ENCODE results near the gene MMP3. TPM values are rescaled to one million over a fixed set of nuclear protein-coding genes. Genes with fewer than 3 reads are reported as not detected.

MMP3 gene
- total RNA-seq: not detected
- polyA plus RNA-seq: not detected

DNA sequence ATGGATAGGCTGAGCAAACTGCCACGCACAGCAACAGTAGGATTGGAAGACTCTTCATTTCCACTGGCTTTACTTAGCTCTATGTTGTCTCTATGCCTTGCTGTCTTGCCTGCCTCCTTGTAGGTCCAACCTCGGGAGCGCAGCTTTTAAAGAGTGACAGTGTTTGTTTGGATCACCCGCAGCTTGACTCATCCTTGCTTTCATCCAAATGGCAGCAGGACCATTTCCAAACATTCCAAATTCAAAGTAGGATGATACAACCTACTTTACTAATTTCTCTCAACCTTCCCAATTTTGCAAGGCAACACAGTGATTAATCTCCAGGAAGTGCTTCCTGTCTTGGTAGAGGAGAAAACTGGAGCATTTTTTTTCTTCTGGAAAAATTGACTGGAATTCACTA is at the start of gene MMP3:
MMP3 (minus strand) TSS at position 121 of the 400 bp plus-strand sequence; CDS start at position 58, 63 bp downstream.
- Mint-ChIP-seq H3K4me3 (no peak within 1 kb of the TSS), H3K27ac (no peak within 1 kb of the TSS), H3K9me3 (peaks cover 0 to 2% (median 0%) of the 10 kb centered on the region in 8 donors), H3K36me3 (no peaks in the 10 kb centered on the region), H3K27me3 (peaks cover 2 to 7% of the 10 kb centered on the region in 2 donors), H3K4me1 (no peaks in the 10 kb centered on the region)
- no peaks in the 10 kb centered on the region for H3K9me3 ChIP-seq (ENCODE audit: control insufficient read depth in 1 of 2, low read length in 2 of 2)
- H3K4me3 ChIP-seq (ENCODE audit: low read length in 2 of 2): no peak within 1 kb of the TSS
- intact Hi-C loops (cut with micrococcal nuclease): no loop called here
- H3K36me3 ChIP-seq (ENCODE audit: insufficient read depth, low read length): no peaks in the 10 kb centered on the region
- H3K4me1 ChIP-seq (ENCODE audit: insufficient read depth, low read length): no peaks in the 10 kb centered on the region
- no peaks in the 10 kb centered on the region for H3K27me3 ChIP-seq (ENCODE audit: insufficient read depth, low read length)
- H3K27ac ChIP-seq (ENCODE audit: low read depth, low read length): no peak within 1 kb of the TSS
- CTCF ChIA-PET (ENCODE audit: partially characterized antibody): no interaction called here
- no peak for DNase-seq
- POLR2A ChIA-PET (ENCODE audit: partially characterized antibody): no interaction called here

DNA sequence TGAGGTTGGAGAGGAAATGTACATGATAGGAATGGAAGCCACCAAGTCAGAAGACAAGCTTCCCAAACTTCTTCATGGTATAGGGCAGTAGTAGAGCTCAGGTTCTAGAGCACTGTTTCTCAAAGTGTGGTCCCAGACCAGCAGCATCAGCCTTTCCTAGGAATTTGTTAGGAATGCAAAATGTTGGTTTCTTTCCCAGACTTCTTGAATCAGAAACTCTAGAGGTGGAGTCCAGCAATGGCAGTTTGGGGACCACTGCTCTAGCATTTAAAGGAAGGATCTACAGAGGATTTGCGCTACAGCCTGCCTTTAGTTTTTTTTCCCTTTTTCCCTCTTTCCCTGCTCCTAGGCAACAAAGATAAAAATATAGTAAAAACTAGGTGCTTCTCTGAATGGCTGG is 48.3 kb upstream of the MMP3 start:
- Mint-ChIP-seq H3K4me1 (no peaks in the 10 kb centered on the region), H3K4me3 (no peak overlapping the region), H3K9me3 (peaks cover 0 to 20% (median 10%) of the 10 kb centered on the region in 8 donors), H3K27ac (no peak overlapping the region), H3K27me3 (peaks cover 5 to 7% of the 10 kb centered on the region in 2 donors), H3K36me3 (no peaks in the 10 kb centered on the region)
- intact Hi-C loops (cut with micrococcal nuclease): no loop called here
- Histone ChIP-seq H3K27me3 (ENCODE audit: insufficient read depth, low read length) (no peaks in the 10 kb centered on the region), H3K27ac (ENCODE audit: low read depth, low read length) (no peak overlapping the region), H3K4me1 (ENCODE audit: insufficient read depth, low read length) (no peaks in the 10 kb centered on the region), H3K36me3 (ENCODE audit: insufficient read depth, low read length) (no peaks in the 10 kb centered on the region), H3K4me3 (ENCODE audit: low read length in 2 of 2) (no peak overlapping the region), H3K9me3 (ENCODE audit: control insufficient read depth in 1 of 2, low read length in 2 of 2) (no peaks in the 10 kb centered on the region)
- ChIA-PET POLR2A (ENCODE audit: partially characterized antibody) (no interaction called here), CTCF (ENCODE audit: partially characterized antibody) (no interaction called here)
- no peak for DNase-seq

DNA sequence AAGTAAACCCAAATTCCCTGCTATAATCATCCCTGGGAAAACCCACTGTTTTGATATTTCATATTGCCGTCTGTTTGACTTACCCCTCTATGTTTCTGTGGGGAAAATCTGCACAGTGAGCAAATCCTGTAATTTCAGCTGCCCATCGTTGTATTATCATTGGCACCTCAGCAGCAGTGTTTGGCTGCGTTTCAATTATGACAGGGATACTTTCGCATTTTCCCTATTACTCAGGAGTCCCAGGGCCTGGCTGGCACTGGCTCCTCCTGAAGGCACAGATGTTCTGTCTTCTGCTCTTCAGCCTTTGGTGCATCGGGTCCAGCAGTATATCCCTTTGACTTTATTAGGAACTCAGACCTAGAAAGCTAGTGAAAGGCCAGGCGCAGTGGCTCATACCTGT is 43.6 kb upstream of the MMP3 start:
- Mint-ChIP-seq H3K4me3 (no peak overlapping the region), H3K36me3 (no peaks in the 10 kb centered on the region), H3K27me3 (peaks cover 0 to 4% of the 10 kb centered on the region in 2 donors), H3K4me1 (no peaks in the 10 kb centered on the region), H3K27ac (no peak overlapping the region), H3K9me3 (peaks cover 0 to 2% (median 0%) of the 10 kb centered on the region in 8 donors)
- H3K27ac ChIP-seq (ENCODE audit: low read depth, low read length): no peak overlapping the region
- POLR2A ChIA-PET (ENCODE audit: partially characterized antibody): no interaction called here
- H3K36me3 ChIP-seq (ENCODE audit: insufficient read depth, low read length): no peaks in the 10 kb centered on the region
- CTCF ChIA-PET (ENCODE audit: partially characterized antibody): no interaction called here
- H3K4me3 ChIP-seq (ENCODE audit: low read length in 2 of 2): no peak overlapping the region
- no peak for DNase-seq
- no peaks in the 10 kb centered on the region for H3K4me1 ChIP-seq (ENCODE audit: insufficient read depth, low read length)
- intact Hi-C loops (cut with micrococcal nuclease): no loop called here
- no peaks in the 10 kb centered on the region for H3K9me3 ChIP-seq (ENCODE audit: control insufficient read depth in 1 of 2, low read length in 2 of 2)
- H3K27me3 ChIP-seq (ENCODE audit: insufficient read depth, low read length): no peaks in the 10 kb centered on the region

DNA sequence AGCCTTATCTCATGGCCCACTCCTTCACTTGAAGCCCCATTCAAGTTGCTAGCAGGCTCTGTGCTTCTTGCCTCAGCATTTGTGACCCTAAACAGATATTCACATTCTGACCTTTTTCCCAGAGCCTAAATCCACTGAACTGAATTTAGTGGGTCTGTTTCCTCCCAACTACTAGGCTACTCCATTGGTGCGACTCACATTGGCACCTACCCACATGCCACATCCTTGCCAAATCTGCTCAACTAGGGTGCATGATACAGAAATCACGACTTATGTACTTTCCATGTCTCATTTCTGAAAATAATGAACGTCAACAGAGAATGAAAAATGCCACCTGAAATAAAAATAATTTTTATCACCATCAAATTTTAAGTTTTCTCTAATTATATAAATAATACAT is 39.7 kb upstream of the MMP3 start:
- no peaks in the 10 kb centered on the region for H3K27me3 ChIP-seq (ENCODE audit: insufficient read depth, low read length)
- peaks cover 0 to 3% of the 10 kb centered on the region in 2 donors for H3K27me3 Mint-ChIP-seq
- H3K4me3 ChIP-seq (ENCODE audit: low read length in 2 of 2): no peak overlapping the region
- no peak overlapping the region for H3K4me3 Mint-ChIP-seq
- intact Hi-C loops (cut with micrococcal nuclease): no loop called here
- no peak overlapping the region for H3K27ac ChIP-seq (ENCODE audit: low read depth, low read length)
- ChIA-PET POLR2A (ENCODE audit: partially characterized antibody) (no interaction called here), CTCF (ENCODE audit: partially characterized antibody) (no interaction called here)
- no peak overlapping the region for H3K27ac Mint-ChIP-seq
- no peaks in the 10 kb centered on the region for H3K4me1 ChIP-seq (ENCODE audit: insufficient read depth, low read length)
- H3K36me3 Mint-ChIP-seq: no peaks in the 10 kb centered on the region
- H3K36me3 ChIP-seq (ENCODE audit: insufficient read depth, low read length): no peaks in the 10 kb centered on the region
- no peaks in the 10 kb centered on the region for H3K4me1 Mint-ChIP-seq
- H3K9me3 ChIP-seq (ENCODE audit: control insufficient read depth in 1 of 2, low read length in 2 of 2): no peaks in the 10 kb centered on the region
- no peak for DNase-seq
- H3K9me3 Mint-ChIP-seq: no peaks in the 10 kb centered on the region

DNA sequence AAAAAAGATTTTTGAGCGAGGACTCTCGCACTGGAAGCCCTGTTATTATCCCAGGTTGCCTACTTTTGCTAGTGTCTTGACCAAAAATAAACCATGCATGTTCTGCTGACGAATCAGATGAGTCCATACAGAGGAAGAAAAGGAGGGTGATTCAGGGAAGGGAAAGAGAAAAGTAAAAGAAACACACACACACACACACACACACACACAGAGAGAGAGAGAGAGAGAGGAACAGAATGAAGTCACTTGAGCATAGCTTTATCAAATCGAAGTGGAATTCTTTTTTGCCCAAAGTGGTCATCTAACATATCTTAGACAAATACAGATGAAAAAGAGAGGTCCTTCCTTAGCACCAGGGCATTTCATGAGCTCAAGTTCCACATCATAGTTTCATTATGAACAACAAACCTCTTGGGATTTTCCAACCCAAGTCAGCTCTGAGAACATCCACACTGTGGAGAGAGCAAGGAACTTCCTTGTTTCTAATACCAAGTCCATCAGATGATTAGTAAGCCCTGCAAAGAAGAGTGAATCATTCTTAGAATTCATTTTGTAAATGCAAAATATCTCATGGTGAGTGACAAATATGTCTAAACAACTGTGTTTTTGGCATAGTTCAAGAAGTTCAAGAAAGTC is 39.1 kb upstream of the MMP3 start:
- Mint-ChIP-seq H3K4me1 (no peaks in the 10 kb centered on the region), H3K9me3 (no peaks in the 10 kb centered on the region)
- intact Hi-C loops (cut with micrococcal nuclease): no loop called here

DNA sequence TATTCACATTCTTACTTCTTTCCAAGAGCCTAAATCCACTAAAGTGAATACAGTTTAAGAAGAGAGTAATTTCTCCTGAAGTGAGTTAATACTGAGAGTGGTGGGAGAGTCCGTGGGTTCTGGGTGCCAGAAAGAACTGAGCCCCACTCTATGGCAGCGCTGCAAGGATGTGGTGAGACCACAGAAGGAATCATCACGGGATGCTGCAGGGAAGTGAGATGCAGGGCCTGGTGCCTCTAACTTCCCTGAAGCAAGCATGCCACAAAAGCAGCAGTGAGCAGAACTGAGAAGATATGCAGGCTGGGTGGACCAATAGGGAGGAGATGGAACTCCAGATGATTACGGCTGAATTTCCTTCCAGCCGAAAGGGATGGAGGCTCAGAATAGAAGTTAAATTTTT is 36.4 kb upstream of the MMP3 start:
- intact Hi-C loops (cut with micrococcal nuclease): no loop called here
- DNase-seq: no peak
- Mint-ChIP-seq H3K9me3 (no peaks in the 10 kb centered on the region), H3K27ac (no peak overlapping the region), H3K36me3 (no peaks in the 10 kb centered on the region), H3K4me1 (no peaks in the 10 kb centered on the region), H3K4me3 (no peak overlapping the region), H3K27me3 (no peaks in the 10 kb centered on the region)
- Histone ChIP-seq H3K4me1 (ENCODE audit: insufficient read depth, low read length) (no peaks in the 10 kb centered on the region), H3K27me3 (ENCODE audit: insufficient read depth, low read length) (no peaks in the 10 kb centered on the region), H3K4me3 (ENCODE audit: low read length in 2 of 2) (no peak overlapping the region), H3K27ac (ENCODE audit: low read depth, low read length) (no peak overlapping the region), H3K36me3 (ENCODE audit: insufficient read depth, low read length) (no peaks in the 10 kb centered on the region), H3K9me3 (ENCODE audit: control insufficient read depth in 1 of 2, low read length in 2 of 2) (no peaks in the 10 kb centered on the region)
- CTCF ChIA-PET (ENCODE audit: partially characterized antibody): no interaction called here
- POLR2A ChIA-PET (ENCODE audit: partially characterized antibody): no interaction called here

More for the DNA sequence above, 39.1 kb upstream of the MMP3 start:
- no peak overlapping the region for H3K4me3 Mint-ChIP-seq
- Histone ChIP-seq H3K9me3 (ENCODE audit: control insufficient read depth in 1 of 2, low read length in 2 of 2) (no peaks in the 10 kb centered on the region), H3K27me3 (ENCODE audit: insufficient read depth, low read length) (no peaks in the 10 kb centered on the region), H3K36me3 (ENCODE audit: insufficient read depth, low read length) (no peaks in the 10 kb centered on the region), H3K4me3 (ENCODE audit: low read length in 2 of 2) (no peak overlapping the region), H3K4me1 (ENCODE audit: insufficient read depth, low read length) (no peaks in the 10 kb centered on the region), H3K27ac (ENCODE audit: low read depth, low read length) (no peak overlapping the region)
- POLR2A ChIA-PET (ENCODE audit: partially characterized antibody): no interaction called here
- CTCF ChIA-PET (ENCODE audit: partially characterized antibody): no interaction called here
- no peak overlapping the region for H3K27ac Mint-ChIP-seq
- peaks cover 0 to 3% of the 10 kb centered on the region in 2 donors for H3K27me3 Mint-ChIP-seq
- H3K36me3 Mint-ChIP-seq: no peaks in the 10 kb centered on the region
- DNase-seq: no peak

DNA sequence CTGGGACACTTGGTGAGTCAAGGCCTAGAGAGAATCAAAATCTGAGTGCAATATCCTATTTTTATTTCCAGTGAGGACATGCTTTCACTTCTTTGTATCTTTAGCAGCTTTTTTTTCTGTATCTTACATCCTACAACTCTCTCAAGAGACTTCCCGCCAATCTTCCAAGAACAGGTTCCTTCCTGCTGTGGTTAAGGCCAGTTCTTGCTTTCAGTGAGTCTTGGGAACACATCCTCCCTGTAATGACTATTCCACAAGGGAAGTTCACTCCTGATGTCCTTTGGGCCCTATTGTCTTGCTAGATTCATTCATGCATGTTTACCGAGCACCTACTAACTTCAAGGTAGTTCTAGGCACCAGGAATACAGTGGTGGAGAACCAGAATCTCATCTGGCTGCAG is 35.2 kb upstream of the MMP3 start:
- DNase-seq: no peak
- CTCF ChIA-PET (ENCODE audit: partially characterized antibody): no interaction called here
- no peak overlapping the region for H3K4me3 Mint-ChIP-seq
- no peak overlapping the region for H3K27ac Mint-ChIP-seq
- H3K27me3 Mint-ChIP-seq: no peaks in the 10 kb centered on the region
- no peaks in the 10 kb centered on the region for H3K4me1 ChIP-seq (ENCODE audit: insufficient read depth, low read length)
- no peaks in the 10 kb centered on the region for H3K4me1 Mint-ChIP-seq
- no peaks in the 10 kb centered on the region for H3K27me3 ChIP-seq (ENCODE audit: insufficient read depth, low read length)
- H3K36me3 Mint-ChIP-seq: no peaks in the 10 kb centered on the region
- no peak overlapping the region for H3K27ac ChIP-seq (ENCODE audit: low read depth, low read length)
- POLR2A ChIA-PET (ENCODE audit: partially characterized antibody): no interaction called here
- no peaks in the 10 kb centered on the region for H3K9me3 ChIP-seq (ENCODE audit: control insufficient read depth in 1 of 2, low read length in 2 of 2)
- no peaks in the 10 kb centered on the region for H3K36me3 ChIP-seq (ENCODE audit: insufficient read depth, low read length)
- H3K4me3 ChIP-seq (ENCODE audit: low read length in 2 of 2): no peak overlapping the region
- intact Hi-C loops (cut with micrococcal nuclease): no loop called here
- H3K9me3 Mint-ChIP-seq: no peaks in the 10 kb centered on the region

DNA sequence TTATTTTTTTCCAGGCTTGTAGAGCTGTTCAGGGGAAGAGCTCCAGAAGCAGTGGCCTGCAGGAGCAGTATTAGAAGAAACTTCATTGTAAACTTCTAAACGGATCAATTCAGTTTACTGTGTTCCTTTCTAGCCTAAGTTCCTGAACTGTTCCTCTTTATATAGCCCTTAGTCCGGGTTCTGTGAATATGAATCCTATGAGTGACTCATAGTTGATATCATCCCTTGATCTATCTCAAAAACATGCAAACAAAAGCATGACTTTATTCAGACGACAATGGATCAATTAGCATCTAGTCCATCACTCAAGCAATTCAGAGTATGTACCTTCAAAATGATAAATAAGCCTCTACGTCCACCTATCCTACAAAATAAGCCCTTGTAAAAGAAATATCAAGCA is 31.4 kb upstream of the MMP3 start, which contains the start of gene MMP12:
MMP12 (minus strand) TSS at position 131 of the 400 bp plus-strand sequence; CDS start at position 86, 45 bp downstream.
- ChIA-PET POLR2A (ENCODE audit: partially characterized antibody) (no interaction called here), CTCF (ENCODE audit: partially characterized antibody) (interaction anchor here (1.4 kb wide), 1 partner anchor 66 kb away, joined by 4 read pairs; no protein-coding TSS in a partner anchor)
- no peak within 1 kb of the TSS for H3K4me3 Mint-ChIP-seq

More for the DNA sequence above, 31.4 kb upstream of the MMP3 start, which contains the start of gene MMP12:
- no peaks in the 10 kb centered on the region for H3K4me1 Mint-ChIP-seq
- no peak for DNase-seq
- no peaks in the 10 kb centered on the region for H3K36me3 ChIP-seq (ENCODE audit: insufficient read depth, low read length)
- no peaks in the 10 kb centered on the region for H3K9me3 ChIP-seq (ENCODE audit: control insufficient read depth in 1 of 2, low read length in 2 of 2)
- no peak within 1 kb of the TSS for H3K27ac ChIP-seq (ENCODE audit: low read depth, low read length)
- no peaks in the 10 kb centered on the region for H3K27me3 ChIP-seq (ENCODE audit: insufficient read depth, low read length)
- intact Hi-C loops (cut with micrococcal nuclease): no loop called here
- no peaks in the 10 kb centered on the region for H3K36me3 Mint-ChIP-seq
- no peaks in the 10 kb centered on the region for H3K9me3 Mint-ChIP-seq
- H3K27ac Mint-ChIP-seq: no peak within 1 kb of the TSS
- H3K4me1 ChIP-seq (ENCODE audit: insufficient read depth, low read length): no peaks in the 10 kb centered on the region
- no peak within 1 kb of the TSS for H3K4me3 ChIP-seq (ENCODE audit: low read length in 2 of 2)
- peaks cover 0 to 5% of the 10 kb centered on the region in 2 donors for H3K27me3 Mint-ChIP-seq

Measured in CD4-positive, alpha-beta memory T cell (primary cell).